ENCODE measurements around the gene LRIG1.
"Not testable (repeated sequence)": the region's sequence is repeated elsewhere in the genome, so short reads cannot be mapped to it uniquely, and the experiment has no call there.

Gene LRIG1

DNA sequence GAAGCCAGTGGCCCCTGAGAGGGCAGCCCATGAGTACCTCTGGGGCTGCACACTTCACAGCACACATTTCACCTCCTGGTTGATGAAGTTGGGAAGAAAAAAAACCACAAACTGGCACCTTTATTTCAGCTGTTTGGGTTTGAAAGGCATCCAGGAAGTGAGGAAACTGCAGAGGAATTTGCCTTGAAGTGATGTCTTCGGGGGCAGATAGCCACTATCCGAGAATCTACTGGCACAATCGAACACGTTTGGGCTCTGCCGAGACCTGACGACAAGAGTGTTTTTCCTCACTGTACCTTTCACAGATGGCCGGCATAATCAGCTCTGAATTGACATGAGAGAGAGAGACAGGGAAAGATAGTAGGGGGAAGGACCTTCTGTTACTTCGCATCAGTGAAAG is 59.7 kb downstream of the LRIG1 start:
- no peak for DNase-seq

DNA sequence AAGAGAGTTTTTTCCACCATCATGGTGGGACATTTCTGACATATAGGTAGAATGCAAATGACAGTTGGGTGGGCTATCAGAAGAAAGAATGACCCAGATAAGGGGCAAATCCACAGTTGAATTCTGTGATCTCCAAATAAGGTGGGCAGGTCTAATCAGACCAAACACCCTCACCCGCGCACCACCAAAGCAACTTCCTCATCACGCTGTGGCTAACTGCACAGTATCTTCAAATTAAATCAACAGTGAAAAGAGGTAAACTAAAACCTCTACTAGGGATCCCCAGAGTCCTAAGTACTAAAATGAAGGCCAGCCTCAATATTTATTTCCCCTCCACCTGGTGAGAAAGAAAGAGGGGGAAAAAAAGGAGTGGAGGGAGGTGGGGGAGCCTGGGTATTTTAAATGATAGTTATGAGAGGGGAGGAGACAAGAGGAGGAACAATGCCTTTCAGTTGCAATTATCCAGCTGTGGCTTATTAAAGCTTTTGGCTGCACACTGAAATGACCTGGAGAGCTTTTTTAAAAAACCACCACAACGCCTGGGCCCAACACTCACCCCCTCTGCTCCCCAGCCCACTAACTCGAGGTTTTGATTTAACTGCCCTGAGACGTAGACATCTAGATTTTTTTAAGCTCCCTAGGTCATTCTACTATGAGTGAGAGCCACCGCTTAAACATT is 61.0 kb downstream of the LRIG1 start:
- DNase-seq, result no peak

DNA sequence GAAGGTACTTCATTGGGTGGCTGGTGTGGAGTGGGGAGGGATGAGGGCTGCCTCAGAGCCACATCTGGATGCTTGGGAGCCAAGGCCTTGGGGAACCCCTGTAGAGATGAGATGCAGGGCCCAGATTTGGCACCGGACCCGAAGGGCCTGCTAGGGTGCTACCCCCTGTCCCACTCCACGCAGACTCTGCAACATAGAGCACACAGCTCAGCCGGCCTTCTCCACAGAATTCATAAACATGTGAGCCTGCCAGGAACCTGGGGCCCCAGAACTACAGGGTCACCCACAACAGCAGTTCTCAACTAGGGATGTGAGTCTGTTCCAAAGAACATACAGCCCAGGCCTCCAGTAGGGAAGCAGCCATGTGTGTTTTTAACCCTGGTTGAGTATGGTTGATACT is 62.8 kb downstream of the LRIG1 start:
- DNase-seq, result no peak

DNA sequence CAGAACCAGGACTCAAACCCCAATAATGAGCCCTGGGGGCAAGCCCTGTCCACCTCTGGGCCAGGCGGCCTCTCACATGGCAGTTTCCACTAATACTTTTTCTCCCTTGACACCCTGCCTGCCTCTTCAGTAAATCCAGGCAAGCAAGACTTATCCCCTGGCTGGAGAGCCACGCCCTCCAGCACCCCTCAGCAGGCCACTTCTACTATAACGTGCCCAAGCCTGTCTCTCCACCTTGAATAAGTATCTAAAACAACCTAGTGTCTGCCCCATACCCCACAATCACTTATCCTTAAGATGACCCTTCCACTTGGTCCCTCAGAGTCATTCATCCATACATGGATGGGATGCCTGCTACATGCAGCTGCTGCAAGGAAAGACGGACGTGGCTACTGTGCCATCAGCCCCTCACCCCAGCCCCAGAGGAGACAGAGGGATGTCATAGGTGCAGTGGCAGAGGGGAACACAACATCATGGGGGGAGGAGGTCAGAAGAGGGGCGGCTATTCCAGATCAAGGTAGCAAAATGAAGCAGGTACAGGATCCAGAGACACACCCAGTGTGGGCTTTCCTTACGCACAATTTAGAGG is 63.4 kb downstream of the LRIG1 start:
- DNase-seq, result no peak

DNA sequence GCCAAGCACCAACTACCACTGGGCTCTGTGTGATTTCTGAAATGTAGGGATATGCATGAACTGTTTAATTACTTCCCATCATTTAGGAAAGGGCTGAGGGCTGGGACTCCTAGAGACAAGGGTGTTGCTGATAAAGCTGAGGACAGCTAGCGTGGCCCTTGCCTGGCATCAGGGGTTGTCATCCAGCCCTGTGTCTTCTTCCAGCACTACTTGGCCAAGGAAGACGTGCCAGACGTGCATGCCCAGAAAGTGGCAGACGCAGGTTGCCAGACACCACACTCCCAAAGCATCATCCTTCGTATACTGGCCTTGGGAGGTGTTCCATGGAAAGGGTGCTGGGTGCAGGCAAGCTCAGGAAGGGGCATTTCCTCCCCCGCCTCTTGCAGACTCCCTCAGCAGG is 64.8 kb downstream of the LRIG1 start:
- no peak for DNase-seq

DNA sequence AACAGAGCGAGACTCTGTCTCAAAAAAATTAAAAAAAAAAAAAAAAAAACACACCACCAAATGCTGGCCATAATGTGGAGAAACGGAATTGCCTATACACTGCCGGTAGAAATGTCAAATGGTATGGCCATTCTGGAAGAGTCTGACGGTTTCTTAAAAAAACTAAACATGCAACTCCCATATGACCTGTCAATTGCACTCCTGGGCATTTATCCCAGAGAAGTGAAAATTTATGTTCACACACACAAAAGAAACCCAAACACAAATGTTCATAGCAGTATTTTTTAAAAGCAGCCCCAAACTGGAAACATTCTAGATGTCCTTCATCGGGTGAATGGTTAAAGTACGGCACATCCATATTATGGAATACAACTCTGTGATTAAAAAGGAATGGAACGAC is 66.1 kb downstream of the LRIG1 start:
- no peak for DNase-seq

DNA sequence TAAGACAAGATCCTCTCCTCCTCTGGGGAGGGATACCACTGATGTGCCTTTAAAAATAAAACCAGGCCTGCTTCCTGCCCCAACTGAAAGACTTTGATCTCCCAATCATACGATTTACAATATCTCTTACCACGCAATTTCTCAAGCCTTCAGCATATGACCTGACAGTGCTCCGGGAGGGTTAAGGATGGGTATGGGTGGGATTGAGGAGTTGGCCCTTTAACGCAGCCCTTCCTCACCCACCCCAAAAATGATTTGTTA is 67.4 kb downstream of the LRIG1 start:
- DNase-seq, result no peak

DNA sequence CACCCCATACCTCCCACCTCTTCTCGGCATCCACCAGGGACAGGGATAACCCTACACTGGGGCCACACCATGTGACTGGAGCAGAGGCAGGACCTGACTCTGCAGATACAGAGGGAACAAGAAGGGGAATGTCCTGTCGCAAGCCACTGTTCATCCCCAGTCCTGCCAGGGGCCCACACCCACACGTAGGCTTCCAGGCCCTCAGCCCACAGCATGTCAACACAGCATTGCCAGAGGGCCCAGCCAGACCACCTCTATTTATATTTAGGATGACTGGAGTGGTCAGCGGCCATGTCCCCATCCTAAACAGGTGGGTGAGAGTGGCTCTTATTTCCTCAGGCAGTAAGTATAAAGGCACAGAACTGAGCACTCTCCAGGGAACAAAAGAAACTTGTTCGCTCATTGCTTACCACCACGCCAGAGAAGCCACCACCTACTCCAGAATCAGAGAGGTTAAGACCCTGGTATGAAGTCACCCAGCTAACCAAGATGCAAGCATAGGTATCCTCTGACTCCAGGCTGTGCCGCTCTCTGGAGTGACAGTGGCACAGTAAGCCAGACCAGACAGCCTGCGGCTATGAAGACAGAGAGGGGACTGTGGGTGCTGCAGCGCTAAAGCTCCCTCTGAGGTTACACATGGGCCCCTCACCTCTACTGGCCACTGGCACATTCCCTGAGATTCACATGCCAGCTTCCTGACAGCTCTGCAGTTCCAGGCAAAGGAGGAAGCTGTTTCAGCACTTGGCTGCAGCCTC is 67.9 kb downstream of the LRIG1 start:
- DNase-seq, result no peak

DNA sequence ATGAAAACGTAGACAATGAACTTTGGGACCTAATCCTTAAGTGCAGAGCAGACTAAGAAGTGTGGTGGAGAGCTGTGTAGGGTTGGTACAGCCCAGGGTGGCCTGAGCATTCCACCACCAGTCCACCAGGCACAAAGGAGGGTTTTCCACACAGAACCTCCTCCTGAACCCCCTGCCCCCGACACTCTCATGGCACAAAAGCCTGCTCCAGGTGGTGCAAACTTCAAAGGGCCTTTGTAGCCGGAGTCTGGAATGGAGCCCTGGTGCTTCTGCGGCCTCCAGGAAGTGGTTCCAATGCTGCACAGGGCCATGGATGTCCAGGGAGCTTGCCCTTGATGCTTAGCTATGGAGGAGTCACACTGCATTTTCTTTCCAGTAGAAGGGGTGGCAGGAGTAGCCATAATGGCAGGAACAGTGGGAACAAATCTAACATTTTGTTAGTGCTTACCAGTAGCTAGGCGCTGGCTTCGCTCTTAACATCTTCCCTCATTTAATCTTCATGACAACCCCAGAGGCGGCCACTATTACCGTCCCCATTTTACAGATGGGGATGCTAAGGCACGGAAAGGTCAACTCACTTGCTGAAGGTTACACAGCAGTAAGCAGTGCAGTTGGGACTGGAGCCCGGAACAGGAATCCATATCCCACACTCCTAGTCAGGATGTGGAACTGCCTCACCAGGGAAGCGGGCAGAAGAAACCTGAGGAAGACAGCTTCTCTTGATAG is 68.6 kb downstream of the LRIG1 start:
- DNase-seq, result no peak

DNA sequence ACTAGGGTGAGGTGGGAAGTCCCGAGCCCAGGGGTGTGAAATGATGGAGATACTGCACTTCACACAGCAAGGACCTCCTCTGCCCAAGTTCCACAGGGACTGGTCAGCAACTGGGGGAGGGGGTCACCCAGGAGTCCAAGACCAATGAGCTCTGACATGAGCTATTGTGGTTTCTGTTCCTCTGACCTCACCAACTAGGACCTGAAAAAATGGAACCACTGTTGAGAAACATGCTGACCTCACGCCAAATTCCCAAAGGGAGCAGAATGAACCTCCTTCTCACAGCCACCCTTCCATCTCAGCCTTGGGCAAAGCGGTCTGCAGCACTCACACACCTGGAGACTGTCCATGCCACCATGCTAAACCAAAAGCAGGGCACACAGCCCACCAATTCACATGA is 69.3 kb downstream of the LRIG1 start:
- DNase-seq, result no peak

DNA sequence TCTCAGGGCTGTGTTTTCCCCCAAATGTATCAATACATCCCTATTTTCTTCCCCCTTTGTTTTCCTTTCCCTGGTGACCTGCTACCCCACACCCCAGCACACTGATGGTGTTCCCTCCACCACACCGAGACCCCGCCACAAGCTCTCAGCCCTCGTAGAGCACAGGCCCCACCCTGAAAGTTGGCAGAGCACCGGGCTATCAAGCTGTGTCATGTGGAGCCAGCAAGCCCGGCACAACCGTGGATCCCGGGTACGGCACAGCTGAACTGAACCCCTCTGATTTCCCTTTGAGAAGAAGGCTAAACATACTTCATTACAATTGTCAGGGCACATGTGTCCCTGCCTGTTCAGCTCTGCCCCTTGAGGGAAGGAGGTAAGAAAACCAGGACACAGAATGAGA is 69.9 kb downstream of the LRIG1 start:
- no peak for DNase-seq

DNA sequence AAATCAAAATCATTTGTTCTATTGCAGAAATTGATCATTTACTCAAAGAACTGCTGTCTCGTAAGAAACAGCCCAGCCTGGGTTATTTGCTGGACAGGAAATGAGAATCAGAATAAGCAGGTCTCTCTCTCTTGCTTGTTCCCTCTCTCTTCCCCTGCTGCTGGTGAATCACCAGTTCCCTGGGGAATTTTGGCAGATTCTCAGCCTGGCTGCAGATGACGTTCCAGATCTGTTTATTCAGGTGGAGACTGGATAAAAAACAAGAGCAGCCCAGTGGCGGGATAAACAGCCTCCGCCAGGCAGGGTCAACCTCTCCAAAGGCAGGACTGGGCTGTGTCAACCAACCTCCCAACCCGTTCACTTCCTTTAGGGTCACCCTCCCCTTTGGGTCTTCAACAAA is 72.1 kb downstream of the LRIG1 start:
- no peak for DNase-seq

DNA sequence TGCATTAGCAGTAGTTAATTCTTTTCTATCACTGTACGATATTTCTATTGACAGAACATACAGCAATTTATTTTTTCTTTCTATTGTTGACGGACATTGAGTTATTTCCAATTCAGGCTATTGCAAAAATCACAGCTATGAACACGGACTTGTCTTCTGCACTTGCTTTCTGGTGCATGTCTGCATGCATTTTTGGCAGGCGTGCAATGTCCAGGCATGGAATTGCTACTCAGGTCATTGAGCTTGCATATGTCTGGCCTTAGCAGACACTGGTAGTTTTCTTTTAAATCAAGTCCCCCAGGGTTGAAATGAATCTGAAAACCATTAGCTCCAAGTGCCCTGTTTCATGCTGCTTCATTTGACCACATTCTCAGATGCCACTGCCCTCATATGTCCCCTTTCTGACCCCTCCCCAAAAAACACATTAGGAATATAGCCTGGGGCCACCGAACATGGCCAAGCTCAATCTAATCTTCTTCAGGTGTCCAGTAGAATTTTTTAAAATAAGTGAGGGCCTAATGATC is 72.8 kb downstream of the LRIG1 start:
- DNase-seq, result no peak

DNA sequence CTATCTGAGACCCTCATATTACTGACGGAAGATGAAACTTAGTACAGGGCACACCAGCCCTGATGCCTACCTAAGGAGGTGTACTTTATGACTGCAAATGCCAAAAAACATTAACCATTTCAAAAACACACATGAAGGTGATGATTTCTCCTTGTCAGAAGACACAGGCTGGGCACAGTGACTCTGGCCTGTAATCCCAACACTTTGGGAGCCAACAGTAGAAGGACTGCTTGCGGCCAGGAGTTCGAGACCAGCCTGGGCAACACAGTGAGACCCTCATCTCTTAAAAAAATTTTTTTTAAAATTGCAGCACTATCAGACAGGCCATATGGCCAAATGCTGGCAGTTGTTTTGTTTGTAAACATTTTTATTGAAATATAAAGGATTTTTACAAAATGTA is 73.5 kb downstream of the LRIG1 start:
- DNase-seq, result no peak

DNA sequence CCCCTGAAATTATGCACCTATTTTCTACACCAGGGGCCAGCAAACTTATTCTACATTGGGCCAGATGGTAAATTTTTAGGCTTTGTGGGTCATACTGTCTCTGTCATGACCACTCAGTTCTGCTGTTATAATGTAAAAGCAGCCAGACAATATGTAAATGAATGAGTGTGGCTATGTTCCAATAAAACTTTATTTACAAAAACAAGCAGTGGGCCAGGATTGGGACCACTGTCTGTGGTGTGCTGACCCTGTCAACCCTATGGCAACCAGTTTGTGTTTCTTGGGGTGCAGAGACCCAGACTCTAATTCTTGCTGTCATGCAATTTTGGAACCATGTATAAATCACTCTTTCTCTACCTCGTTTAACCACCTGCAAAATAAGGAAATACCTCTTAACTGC is 74.7 kb downstream of the LRIG1 start:
- no peak for DNase-seq

DNA sequence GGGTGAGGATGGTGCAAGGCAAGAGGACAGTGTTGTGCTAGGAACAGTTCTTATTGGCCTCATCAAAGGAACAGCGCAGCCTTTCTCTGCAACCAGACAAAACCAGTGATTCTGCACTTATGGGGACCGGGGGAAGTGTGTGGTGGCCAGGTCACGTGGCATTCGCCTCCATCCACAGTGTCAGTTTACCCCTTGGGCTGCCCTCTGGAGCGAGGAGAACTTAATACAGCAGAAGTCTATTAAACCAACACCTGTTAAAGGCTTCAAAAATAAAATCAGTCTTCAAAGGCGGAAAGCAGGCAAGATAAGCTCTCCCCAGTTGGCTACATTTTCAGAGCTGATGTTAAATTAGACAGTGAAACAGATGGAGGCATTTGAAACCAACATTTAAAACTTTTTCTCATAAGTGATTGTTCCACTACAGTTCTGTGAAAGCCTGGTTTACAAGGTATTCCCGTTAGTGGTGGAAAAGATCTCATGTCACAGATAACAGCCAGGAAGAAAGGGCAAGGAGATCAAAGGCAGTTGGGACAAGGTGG is 75.2 kb downstream of the LRIG1 start:
- no peak for DNase-seq

DNA sequence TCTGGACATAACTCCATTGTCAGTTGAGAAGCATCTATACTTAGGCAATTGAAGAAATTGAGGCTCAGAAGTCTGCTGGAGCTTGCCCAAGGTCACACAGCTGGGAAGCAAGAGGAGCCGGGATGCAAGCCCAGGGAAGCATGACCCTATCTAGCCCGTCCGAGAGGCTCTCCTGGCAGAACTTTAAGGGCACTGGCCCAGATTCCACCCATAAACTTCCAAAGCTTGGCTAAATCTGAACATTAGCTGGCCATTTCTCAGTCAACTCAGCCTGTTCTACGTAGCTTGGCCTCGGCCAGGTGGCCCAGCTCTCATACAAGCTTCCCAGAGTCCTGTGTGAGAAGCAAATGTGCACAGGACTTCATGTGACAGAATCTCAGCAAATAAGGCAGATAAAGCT is 75.8 kb downstream of the LRIG1 start:
- DNase-seq, result no peak

DNA sequence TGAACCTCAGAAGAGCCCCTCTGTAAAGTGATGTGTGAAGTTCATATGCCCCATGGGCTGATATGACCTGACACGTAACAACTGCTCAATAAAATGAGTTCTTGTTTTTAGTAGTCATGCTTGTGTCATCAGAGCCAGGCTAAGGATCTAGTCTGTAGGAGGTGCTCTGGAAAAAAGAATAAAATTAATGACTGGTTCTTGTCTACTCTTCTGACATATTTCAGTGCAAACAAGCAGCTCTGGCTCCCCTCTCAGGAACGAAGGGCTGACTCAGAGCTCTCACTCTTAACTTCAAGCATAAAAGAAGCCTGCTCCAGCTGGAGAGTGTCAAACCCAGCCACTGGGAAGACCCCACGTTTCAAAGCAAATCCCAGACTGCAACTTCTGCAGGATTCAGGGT is 77.0 kb downstream of the LRIG1 start:
- DNase-seq, result no peak

DNA sequence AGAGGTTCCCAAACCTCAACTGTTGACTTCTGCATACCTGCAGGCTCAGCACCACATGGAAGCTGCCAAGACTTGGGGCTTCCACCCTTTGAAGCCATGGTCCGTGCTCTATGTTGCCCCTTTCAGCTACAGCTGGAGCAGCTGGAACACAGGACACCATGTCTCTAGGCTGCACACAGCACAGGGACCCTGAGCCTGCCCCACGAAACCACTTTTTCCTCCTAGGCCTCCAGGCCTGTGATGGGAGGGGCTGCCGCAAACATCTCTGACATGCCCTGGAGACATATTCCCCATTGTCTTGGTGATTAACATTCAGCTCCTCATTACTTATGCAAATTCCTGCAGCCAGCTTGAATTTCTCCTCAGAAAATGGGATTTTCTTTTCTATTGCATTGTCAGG is 78.9 kb downstream of the LRIG1 start:
- DNase-seq, result not testable (repeated sequence)

DNA sequence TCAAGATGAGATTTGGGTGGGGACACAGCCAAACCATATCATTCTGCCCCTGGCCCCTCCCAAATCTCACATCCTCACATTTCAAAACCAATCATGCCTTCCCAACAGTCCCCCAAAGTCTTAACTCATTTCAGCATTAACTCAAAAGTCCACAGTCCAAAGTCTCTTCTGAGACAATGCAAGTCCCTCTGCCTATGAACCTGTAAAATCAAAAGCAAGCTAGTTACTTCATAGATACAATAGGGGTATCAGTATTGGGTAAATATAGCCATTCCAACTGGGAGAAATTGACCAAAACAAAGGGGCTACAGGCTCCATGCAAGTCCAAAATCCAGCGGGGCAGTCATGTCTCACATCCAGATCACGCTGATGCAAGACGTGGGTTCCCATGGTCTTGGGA is 79.7 kb downstream of the LRIG1 start:
- not testable (repeated sequence) for DNase-seq

DNA sequence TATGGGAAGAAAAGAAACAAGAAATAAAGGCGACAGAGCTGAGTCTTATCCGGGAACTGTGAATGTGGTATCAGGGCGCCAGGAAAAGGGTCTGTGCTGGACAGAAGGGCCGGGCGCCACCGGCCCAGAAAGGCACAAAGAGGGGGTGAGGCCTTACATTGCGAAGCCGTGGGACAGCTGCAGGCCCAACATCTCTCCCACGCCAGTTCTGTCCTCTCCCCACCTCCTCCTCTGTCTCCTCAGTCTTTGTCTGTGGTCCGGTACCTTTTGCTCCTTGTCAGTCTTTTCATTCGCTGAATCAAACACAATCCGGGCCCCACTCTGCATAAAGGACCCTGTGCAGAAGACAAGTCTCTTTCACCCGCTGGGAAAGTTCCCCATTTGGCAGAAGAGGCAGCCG is 81.8 kb downstream of the LRIG1 start:
- DNase-seq, result no peak

DNA sequence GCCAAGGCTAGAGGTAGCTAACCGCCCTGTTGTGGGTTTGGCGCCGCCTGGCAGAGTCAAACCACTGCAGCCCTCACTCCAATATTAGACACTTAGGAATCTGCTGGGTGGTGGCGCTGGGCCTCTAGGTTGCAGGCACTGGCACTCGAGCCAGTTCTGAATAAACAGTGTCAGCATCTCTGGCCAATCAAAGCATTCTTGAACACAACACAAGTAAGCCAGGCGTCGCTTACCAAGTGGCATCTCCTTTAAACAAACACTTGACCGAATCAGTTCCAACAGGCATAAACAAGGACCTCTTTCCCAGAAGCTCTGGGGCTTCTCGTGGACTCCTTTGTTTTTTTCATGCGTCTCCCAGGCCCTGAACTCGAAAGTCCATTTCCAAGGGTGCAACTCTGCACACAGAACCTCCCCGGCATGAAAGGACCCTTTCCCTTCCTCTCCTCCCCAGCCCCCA is 82.3 kb downstream of the LRIG1 start:
- DNase-seq, result no peak

DNA sequence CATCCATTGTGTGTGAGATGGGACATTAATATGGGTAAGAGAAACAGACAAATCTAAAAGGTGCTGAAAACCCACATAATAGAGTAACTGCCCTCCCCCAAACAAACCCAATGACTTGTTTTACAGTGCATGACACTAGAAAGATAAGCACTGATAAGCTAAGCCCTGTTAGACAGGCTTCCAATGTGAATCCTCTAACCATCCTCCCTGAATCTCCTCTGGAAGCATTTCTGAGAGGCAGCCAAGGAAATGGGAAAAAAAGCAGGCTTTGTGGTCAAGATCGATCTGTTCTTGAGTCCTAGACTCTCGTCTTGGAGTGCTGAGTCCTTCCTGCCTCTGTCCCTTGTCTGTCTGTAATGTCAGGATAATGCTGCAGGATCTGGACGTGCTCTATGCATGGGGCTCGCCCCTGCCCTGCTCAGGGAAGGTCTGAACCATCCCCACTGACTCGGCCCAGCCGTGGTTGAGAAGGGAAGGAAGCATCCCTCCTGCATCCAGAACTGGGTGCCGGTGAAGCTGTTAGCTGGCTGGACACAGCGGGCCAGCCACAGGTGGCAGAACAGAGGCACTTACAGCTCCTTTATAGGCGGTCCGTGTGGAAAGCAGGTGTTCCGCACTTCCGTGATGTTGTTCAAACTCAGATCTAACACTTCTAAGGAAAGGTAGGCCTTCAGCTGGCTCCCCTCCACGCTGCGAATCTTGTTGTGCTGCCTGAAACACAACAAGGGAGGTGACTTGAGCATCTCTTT is 84.1 kb downstream of the LRIG1 start:
- no peak for DNase-seq

Data from T-helper 1 cell (primary cell).